ENCODE data around the gene PRMT1.
"Not testable (repeated sequence)": the region's sequence is repeated elsewhere in the genome, so short reads cannot be mapped to it uniquely, and the experiment has no call there.

Gene PRMT1

GRCh38 chr19:49689133-49690078, 12.3 kb downstream of the PRMT1 start, which contains the start of gene ADM5:
TSS of gene ADM5 (plus strand) at chr19:49689594. CDS start at chr19:49689838, 244 bp downstream.
- no peak for DNase-seq

GRCh38 chr19:49690079-49690655, 13.1 kb downstream of the PRMT1 start:
- DNase-seq: no peak

GRCh38 chr19:49690656-49691242, 13.7 kb downstream of the PRMT1 start, which contains the start of gene CPT1C:
TSS of gene CPT1C (plus strand) at chr19:49691116. CDS start at chr19:49692253, 1,137 bp downstream.
- peak; percentile 85 for DNase-seq

- DNase-seq: peak; percentile 58
Observed at GRCh38 chr19:49691243-49692146, 14.4 kb downstream of the PRMT1 start.

- DNase-seq: no peak
Observed at GRCh38 chr19:49692147-49692506, 15.1 kb downstream of the PRMT1 start.

GRCh38 chr19:49696115-49696514, 19.0 kb downstream of the PRMT1 start:
- no peak for DNase-seq

- DNase-seq: no peak
Observed at GRCh38 chr19:49696865-49697264, 19.8 kb downstream of the PRMT1 start.

GRCh38 chr19:49699364-49699763, 22.3 kb downstream of the PRMT1 start:
- DNase-seq: no peak

GRCh38 chr19:49700563-49700962, 23.5 kb downstream of the PRMT1 start:
- no peak for DNase-seq

GRCh38 chr19:49701271-49701786, 24.3 kb downstream of the PRMT1 start:
- no peak for DNase-seq

GRCh38 chr19:49704888-49705642, 28.0 kb downstream of the PRMT1 start:
- no peak for DNase-seq

- DNase-seq: no peak
Observed at GRCh38 chr19:49705919-49706318, 28.8 kb downstream of the PRMT1 start.

GRCh38 chr19:49710372-49710951, 33.4 kb downstream of the PRMT1 start:
- no peak for DNase-seq

GRCh38 chr19:49712397-49712859, 35.4 kb downstream of the PRMT1 start:
- DNase-seq: no peak

- no peak for DNase-seq
Observed at GRCh38 chr19:49713236-49713845, 36.3 kb downstream of the PRMT1 start.

- DNase-seq: no peak
Observed at GRCh38 chr19:49716154-49716553, 39.1 kb downstream of the PRMT1 start.

- DNase-seq: no peak
Observed at GRCh38 chr19:49718511-49718910, 41.4 kb downstream of the PRMT1 start.

- DNase-seq: no peak
Observed at GRCh38 chr19:49718991-49719390, 41.9 kb downstream of the PRMT1 start.

GRCh38 chr19:49719420-49719819, 42.3 kb downstream of the PRMT1 start:
- DNase-seq: not testable (repeated sequence)

- DNase-seq: no peak
Observed at GRCh38 chr19:49727217-49728030, 50.4 kb downstream of the PRMT1 start.
